Anterior cingulate cortex (tissue), 58 donors: ENCODE measurements around the gene GHITM.
A peak's percentile ranks its signal among the peaks of the same experiment; 100 is the strongest.
"Not testable (repeated sequence)": the region's sequence is repeated elsewhere in the genome, so short reads cannot be mapped to it uniquely, and the experiment has no call there.

Experiments used
- DNase-seq, 58 donors: peaks; one replicate each; lab custom pipeline; 2025; lab: John Stamatoyannopoulos, UW

GHITM gene

GRCh38 chr10:84172467-84173356 is 33.4 kb downstream of the GHITM start:
- no peak for DNase-seq

- DNase-seq, result no peak
These were observed 34.2 kb downstream of the GHITM start, which contains the start of gene GPR15LG for GRCh38 chr10:84173501-84173929. TSS of gene GPR15LG (plus strand) at chr10:84173801. CDS start at chr10:84173852, 51 bp downstream.

DNA sequence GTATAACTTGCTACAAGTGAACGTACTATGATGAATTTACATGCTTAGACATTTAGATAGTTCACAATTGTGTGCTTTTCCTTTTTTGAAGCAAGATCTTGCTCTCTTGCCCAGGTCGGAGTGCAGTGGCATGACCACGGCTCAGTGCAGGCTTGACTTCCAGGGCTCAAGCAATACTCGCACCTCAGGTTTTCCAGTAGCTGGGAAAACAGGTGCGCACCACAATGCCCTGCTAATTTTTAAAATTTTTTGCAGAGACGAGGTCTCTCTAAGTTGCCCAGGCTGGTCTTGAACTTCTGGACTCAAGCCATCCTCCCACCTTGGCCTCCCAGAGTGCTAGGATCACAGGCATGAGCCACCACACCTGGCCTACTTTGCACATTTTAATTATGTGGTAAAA is 36.1 kb downstream of the GHITM start:
- DNase-seq, result no peak

- DNase-seq, result no peak
These were observed 37.0 kb downstream of the GHITM start for GRCh38 chr10:84176351-84176750.

GRCh38 chr10:84176836-84177474 is 37.6 kb downstream of the GHITM start:
- DNase-seq, result no peak

GRCh38 chr10:84177541-84178141 is 38.3 kb downstream of the GHITM start:
- DNase-seq, result peak in 5 of 58 donors; percentile 8 to 45 (median 29)

DNA sequence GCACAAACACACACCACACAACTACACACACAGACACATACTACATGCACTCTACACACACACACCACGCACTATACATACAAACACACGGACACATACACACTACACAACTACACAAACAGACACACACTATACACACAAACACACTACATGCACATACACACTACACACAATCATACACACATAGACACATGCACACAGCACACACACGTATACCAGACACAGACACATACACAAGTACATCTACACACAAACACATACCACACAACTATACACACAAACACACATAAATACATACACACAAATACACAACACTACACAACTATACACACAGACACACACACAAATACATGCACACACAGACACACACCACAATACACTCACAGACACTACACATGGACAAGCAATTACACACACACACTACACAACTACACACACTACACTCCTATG is 38.9 kb downstream of the GHITM start:
- no peak for DNase-seq

DNA sequence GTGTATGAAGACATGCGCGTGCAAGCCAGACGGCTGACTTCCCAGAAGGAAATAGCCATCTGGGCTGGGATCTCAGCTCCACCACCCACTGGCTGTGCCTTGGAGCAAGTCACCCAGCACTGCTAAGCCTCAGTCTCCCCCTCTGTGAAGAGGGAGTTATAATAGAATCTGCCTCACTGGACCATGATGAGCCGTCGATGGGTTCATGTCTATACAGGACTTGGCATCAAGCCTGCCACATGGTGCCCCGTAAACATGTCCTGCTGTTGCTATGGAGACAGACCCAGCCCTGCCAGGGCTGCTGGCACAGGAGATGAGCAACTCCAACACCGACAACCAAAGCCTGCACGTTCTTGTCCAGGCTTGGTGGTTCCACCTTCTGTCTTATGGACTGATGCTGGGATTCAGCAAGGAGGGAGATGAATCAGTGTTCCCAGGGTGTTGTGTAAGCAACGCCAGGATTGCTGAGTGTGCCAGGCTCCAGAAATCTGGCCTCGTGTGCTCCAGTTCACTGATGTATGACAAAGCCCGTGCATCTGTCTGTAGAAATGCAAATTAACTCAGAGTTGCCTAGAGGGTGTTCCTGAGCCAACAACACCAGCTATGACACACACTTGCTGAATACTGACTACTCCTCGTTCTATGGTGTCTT is 39.9 kb downstream of the GHITM start:
- peak in 37 of 58 donors; percentile 11 to 80 (median 46) for DNase-seq

GRCh38 chr10:84180386-84180785 is 41.1 kb downstream of the GHITM start:
- not testable (repeated sequence) for DNase-seq

GRCh38 chr10:84181631-84182030 is 42.3 kb downstream of the GHITM start:
- DNase-seq, result no peak

DNA sequence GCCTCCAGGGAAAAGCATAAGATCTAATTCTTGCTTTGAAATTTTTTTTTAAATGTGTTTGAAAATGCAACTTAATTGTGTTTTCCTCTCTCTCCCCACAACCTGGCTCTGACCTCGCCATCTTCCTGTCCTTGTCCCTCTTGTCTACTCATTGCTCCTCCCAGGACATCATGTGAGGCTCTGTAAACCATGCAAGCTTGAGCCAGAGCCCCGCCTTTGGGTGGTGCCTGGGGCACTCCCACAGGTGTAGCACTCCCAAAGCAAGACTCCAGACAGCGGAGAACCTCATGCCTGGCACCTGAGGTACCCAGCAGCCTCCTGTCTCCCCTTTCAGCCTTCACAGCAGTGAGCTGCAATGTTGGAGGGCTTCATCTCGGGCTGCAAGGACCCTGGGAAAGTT is 45.2 kb downstream of the GHITM start:
- no peak for DNase-seq

DNA sequence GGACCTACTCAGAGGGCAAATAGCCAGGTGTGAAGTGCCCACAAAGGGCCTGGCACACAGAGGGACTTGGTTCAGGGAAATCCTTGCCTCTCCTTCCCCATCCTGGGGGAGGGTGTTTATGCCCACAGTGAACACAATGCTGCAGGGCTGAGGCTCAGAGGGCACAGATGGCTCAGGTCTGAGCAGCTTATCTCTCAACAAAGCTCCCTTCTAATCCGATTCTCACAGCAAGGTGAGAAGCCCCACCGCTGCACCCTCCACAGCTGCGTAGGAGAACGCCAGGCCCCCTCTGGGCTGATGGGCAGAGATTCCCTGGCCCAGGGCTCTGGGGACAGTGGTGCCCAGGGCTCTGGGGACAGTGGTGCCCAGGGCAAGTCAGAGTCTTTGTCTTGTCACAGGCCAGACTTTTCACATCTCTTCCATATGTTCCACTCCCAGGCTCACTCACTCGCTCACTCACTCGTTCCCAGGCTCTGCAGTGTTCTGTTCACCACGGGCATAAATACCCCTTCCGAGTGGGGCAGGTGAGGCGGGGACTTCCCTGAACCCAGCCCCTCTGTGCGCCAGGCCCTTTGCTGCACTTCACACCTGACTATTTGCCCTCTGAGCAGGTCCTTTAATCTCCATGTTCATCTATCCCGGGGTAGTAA is 46.3 kb downstream of the GHITM start:
- DNase-seq, result no peak

DNA sequence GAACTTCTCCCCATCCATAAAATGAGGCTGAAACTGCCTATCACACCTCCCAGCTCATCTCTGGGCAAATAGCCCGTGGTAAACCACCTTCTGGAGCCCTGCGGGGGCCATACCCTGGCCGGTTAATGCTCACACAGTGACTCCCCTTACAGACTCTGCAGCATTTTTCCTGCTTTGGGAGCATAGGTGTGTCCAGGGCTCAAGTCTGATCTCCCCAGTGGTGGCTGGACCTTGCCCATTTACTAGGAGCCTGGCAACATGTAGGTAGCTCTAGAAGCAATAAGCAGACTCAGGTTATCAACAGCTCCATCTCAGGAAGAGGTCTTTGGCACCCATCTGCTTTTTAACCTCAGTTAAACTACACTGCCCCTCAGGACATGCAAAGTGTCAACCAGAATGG is 49.5 kb downstream of the GHITM start:
- no peak for DNase-seq

GRCh38 chr10:84190621-84191020 is 51.3 kb downstream of the GHITM start:
- no peak for DNase-seq

- no peak for DNase-seq
These were observed 51.8 kb downstream of the GHITM start for GRCh38 chr10:84191106-84191505.

- no peak for DNase-seq
These were observed 54.0 kb downstream of the GHITM start for GRCh38 chr10:84193327-84193726.

DNA sequence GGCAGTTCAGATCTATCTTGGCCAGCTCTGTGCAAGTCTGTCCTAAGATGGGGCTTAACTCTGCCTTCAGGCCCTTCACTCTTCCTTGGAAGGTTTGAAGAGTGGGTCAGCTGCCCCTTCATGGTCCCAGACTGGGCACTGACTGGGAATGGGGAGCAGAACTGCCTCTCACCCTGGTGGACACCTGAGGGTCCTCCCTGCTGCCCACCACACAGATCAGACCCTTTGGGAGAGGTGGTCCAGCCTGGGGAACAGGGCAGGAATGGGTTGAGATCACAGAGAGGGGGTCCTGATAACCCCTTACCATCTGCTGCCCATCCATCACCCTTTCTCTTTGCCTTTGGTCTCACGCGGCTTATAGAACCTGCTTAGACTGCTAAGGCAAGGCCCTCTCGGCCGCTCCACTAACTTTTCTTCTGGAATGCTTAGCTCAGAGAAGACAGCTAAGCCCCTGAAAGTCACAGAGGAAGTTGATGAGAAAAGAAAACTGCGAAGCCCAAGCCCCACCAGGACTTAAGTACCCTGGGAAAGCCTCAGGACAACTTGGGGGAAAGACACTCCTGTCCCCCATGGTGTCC is 54.6 kb downstream of the GHITM start:
- DNase-seq, result no peak

- DNase-seq, result peak in 26 of 58 donors; percentile 9 to 72 (median 28)
These were observed 55.2 kb downstream of the GHITM start, which contains the start of gene CDHR1 for GRCh38 chr10:84194424-84195043. TSS of gene CDHR1 (plus strand) at chr10:84194537. CDS start at chr10:84194761, 224 bp downstream.
